ENCODE results near the gene BRD1. TPM values are rescaled to one million over a fixed set of nuclear protein-coding genes. Genes with fewer than 3 reads are reported as not detected.
"Not testable (repeated sequence)": the region's sequence is repeated elsewhere in the genome, so short reads cannot be mapped to it uniquely, and the experiment has no call there.

The BRD1 gene
- total RNA-seq, 4 donors from 2014 or later: 21.0 to 57.3 (median 33.8) TPM

DNA sequence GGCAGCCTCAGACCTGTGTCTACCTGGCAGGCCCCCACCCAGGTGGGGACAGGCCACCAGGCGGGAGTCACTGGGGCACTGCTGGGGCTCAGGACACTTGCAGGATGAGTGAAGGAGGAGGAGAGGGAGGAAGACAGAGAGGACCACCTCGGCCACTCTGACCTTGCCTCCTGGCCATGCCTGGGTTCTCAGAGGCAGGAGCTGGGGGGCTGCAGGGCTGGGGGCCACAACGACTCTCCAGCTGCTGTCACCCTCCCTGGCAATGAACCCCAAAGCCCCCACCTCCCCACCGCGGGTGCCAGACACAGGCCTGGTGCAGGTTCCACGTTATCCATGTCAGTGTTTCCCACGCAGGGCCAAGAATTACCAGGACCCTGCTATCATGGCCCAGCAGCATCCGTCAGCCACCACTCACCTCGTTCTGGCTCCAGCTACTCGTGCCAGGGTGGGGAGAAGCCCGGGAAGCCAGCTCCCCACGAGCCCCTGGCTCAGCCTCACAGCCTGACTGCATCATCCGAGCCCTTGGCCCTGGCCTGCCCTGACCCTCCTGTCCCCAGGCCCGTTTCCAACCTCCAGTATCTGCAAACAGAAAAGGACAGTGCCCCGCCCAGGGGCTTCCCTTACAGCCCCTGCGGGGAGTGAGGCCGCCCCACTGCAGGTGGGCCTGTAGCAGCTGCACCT is 62.4 kb downstream of the BRD1 start:
- TF ChIP-seq, protein P1, sequence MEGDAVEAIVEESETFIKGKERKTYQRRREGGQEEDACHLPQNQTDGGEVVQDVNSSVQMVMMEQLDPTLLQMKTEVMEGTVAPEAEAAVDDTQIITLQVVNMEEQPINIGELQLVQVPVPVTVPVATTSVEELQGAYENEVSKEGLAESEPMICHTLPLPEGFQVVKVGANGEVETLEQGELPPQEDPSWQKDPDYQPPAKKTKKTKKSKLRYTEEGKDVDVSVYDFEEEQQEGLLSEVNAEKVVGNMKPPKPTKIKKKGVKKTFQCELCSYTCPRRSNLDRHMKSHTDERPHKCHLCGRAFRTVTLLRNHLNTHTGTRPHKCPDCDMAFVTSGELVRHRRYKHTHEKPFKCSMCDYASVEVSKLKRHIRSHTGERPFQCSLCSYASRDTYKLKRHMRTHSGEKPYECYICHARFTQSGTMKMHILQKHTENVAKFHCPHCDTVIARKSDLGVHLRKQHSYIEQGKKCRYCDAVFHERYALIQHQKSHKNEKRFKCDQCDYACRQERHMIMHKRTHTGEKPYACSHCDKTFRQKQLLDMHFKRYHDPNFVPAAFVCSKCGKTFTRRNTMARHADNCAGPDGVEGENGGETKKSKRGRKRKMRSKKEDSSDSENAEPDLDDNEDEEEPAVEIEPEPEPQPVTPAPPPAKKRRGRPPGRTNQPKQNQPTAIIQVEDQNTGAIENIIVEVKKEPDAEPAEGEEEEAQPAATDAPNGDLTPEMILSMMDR (IDR thresholded peaks at IDR 0.05): no peak
- DNase-seq (ENCODE audit: low spot score) (peak; percentile 13), ATAC-seq (ENCODE audit: low FRiP score) (peak; percentile 15)

- ATAC-seq (ENCODE audit: low FRiP score) (no peak), DNase-seq (ENCODE audit: low spot score) (peak; percentile 16)
- TF ChIP-seq, protein P1 (IDR thresholded peaks at IDR 0.05): no peak
Observed at GRCh38 chr22:49764127-49764581, 63.5 kb downstream of the BRD1 start.

- TF ChIP-seq, protein P1 (IDR thresholded peaks at IDR 0.05): no peak
- ATAC-seq (ENCODE audit: low FRiP score) (no peak), DNase-seq (ENCODE audit: low spot score) (no peak)
Observed at GRCh38 chr22:49763696-49764095, 64.0 kb downstream of the BRD1 start.

DNA sequence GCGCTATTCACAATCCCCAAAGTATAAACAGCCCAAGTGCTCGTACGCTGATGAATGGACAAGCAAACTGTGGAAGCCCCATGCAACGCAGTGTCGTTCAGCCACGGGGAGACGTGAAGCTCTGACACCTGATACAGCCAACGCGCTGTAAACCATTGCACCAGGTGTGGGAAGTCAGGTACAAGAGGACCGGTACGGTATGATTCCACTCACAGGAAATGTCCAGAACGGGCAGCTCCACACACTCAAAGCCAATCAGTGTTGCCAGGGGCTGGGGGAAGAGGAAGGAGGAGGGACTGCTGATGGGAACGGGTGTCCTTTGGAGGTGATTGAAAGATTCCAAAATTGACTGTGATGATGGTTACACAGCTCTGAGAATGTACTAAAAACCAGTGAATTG is 64.5 kb downstream of the BRD1 start:
- no peak for DNase-seq (ENCODE audit: low spot score)
- TF ChIP-seq, protein P1 (IDR thresholded peaks at IDR 0.05): no peak
- no peak for ATAC-seq (ENCODE audit: low FRiP score)

DNA sequence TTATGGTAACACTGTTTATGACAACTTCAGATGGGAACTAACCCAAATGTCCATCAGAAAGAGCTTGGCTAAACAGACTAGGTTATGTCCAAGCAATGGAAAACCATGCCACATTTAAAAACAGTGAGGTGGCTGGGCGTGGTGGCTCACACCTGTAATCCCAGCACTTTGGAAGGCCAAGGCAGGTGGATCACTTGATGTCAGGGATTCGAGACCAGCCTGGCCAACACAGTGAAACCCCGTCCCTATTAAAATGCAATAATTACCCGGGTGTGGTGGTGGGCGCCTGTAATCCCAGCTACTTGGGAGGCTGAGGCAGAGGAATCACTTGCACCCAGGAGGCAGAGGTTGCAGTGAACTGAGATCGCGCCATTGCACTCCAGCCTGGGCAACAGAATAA is 65.1 kb downstream of the BRD1 start:
- DNase-seq (ENCODE audit: low spot score); ATAC-seq (ENCODE audit: low FRiP score): not testable (repeated sequence)

- TF ChIP-seq, protein P1 (IDR thresholded peaks at IDR 0.05): no peak
- DNase-seq (ENCODE audit: low spot score): no peak
- ATAC-seq (ENCODE audit: low FRiP score): no peak
Observed at GRCh38 chr22:49761836-49762235, 65.8 kb downstream of the BRD1 start.

DNA sequence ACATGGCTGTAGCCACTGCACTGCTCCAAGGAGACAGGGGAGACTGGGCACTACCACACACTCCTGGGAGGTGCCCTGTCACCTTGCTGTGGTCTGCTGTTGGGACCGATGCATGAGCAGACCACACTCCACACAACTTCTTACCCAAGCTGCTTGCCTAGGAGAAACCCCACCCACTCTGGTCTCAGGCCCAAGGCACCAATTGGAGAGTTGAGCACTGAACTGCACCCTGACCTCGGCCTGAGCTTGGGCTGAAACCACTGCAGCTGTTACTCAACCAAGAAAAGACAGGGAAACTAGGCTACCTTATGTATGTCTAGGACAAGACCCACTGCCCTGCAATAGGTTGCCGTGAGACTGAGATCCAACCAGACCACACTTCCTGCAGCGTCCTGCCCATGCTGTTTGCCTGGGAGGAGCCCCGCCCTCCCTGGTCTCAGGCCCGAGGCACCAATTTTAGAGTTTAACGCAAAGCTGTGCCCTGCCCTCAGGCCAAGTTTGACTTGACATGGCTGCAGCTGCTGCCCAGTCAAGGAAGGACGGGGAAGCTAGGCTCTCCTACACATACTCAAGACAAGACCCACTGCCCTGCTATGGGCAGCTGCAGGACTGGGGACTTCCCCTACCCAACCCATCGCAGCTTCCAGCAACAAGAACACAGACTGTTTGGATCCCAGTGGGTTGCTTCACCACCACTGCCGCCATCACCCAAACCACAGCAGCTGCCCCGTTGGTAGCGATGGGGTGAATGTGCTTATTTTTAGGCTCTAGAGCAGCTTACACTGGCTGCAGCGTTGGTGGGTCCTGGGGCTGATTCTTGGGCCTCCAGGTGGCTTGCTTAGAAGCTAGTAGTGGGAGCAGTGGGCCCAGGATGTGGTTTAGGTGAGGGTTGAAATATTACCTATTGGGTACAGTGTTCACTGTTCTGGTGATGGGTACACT is 66.8 kb downstream of the BRD1 start:
- ATAC-seq (ENCODE audit: low FRiP score) (no peak), DNase-seq (ENCODE audit: low spot score) (peak; percentile 8)
- TF ChIP-seq, protein P1 (IDR thresholded peaks at IDR 0.05): no peak

Data from omental fat pad (tissue), 4 donors.